HG02610 (cell line): Measurements from ENCODE around the gene SP100.
"Not testable (repeated sequence)": the region's sequence is repeated elsewhere in the genome, so short reads cannot be mapped to it uniquely, and the experiment has no call there.

ENCODE experiments used
- ATAC-seq: cut with Tn5 transposase; IDR thresholded peaks from one replicate; pipeline ENCODE4 v1.9.1; 2021; ENCODE audit warnings: mild to moderate bottlenecking, moderate library complexity; ENCODE audit not compliant: unreplicated experiment

Gene SP100

GRCh38 chr2:230457073-230457768 is 41.2 kb downstream of the SP100 start:
- no peak for ATAC-seq

- no peak for ATAC-seq
These were observed 41.8 kb downstream of the SP100 start for GRCh38 chr2:230457793-230458192.

GRCh38 chr2:230459216-230459615 is 43.2 kb downstream of the SP100 start:
- no peak for ATAC-seq

GRCh38 chr2:230471074-230471473 is 55.1 kb downstream of the SP100 start:
- ATAC-seq: peak; percentile 58

GRCh38 chr2:230472621-230473018 is 56.6 kb downstream of the SP100 start:
- ATAC-seq: peak; percentile 52

GRCh38 chr2:230473378-230473777 is 57.4 kb downstream of the SP100 start:
- ATAC-seq: no peak

GRCh38 chr2:230475143-230475542 is 59.1 kb downstream of the SP100 start:
- no peak for ATAC-seq

- ATAC-seq: no peak
These were observed 69.9 kb downstream of the SP100 start for GRCh38 chr2:230485801-230486341.

- ATAC-seq: not testable (repeated sequence)
These were observed 75.2 kb downstream of the SP100 start for GRCh38 chr2:230491219-230491618.

GRCh38 chr2:230492107-230492506 is 76.1 kb downstream of the SP100 start:
- ATAC-seq: no peak

GRCh38 chr2:230494980-230495379 is 79.0 kb downstream of the SP100 start:
- no peak for ATAC-seq

GRCh38 chr2:230496891-230497290 is 80.9 kb downstream of the SP100 start:
- ATAC-seq: no peak

- ATAC-seq: no peak
These were observed 82.6 kb downstream of the SP100 start for GRCh38 chr2:230498506-230499107.

- ATAC-seq: no peak
These were observed 86.6 kb downstream of the SP100 start for GRCh38 chr2:230502593-230502992.

- no peak for ATAC-seq
These were observed 87.8 kb downstream of the SP100 start for GRCh38 chr2:230503798-230504197.

- ATAC-seq: peak; percentile 57
These were observed 89.2 kb downstream of the SP100 start for GRCh38 chr2:230505162-230505561.

GRCh38 chr2:230512955-230513748 is 97.2 kb downstream of the SP100 start:
- no peak for ATAC-seq

- ATAC-seq: no peak
These were observed 104.3 kb downstream of the SP100 start for GRCh38 chr2:230520061-230520874.

GRCh38 chr2:230520875-230521155 is 104.8 kb downstream of the SP100 start:
- no peak for ATAC-seq

GRCh38 chr2:230521386-230521785 is 105.4 kb downstream of the SP100 start:
- no peak for ATAC-seq

GRCh38 chr2:230525682-230526081 is 109.7 kb downstream of the SP100 start:
- ATAC-seq: no peak
